Tibial nerve (tissue), 4 donors: ENCODE measurements around the gene KDM4B.

Experiments used
- EP300 ChIP-seq, 2 donors: sonication (generic); formaldehyde crosslinking; IDR thresholded peaks; one replicate each; pipeline ENCODE4 v1.6.1; 2017; ENCODE audit warnings: antibody characterized with exemption in 2 of 2, mild to moderate bottlenecking in 1 of 2
- POLR2A ChIP-seq, 2 donors: fragments of 450-650 bp; IDR thresholded peaks; one replicate each; pipeline ENCODE4 v1.6.1; 2017; ENCODE audit warnings: antibody characterized with exemption in 2 of 2, mild to moderate bottlenecking in 2 of 2, moderate library complexity in 2 of 2
- TF ChIP-seq, protein P1 (sequence below), 5 experiments: fragments of 200-600 bp in 3 of 5; fragments of 450-650 bp in 2 of 5; sonication (generic) in 3 of 5; IDR thresholded peaks; one replicate each; pipeline ENCODE4 v1.5.1; 2016 to 2019; ENCODE audit warnings: antibody characterized with exemption in 5 of 5, mild to moderate bottlenecking in 3 of 5, moderate library complexity in 2 of 5

DNA sequence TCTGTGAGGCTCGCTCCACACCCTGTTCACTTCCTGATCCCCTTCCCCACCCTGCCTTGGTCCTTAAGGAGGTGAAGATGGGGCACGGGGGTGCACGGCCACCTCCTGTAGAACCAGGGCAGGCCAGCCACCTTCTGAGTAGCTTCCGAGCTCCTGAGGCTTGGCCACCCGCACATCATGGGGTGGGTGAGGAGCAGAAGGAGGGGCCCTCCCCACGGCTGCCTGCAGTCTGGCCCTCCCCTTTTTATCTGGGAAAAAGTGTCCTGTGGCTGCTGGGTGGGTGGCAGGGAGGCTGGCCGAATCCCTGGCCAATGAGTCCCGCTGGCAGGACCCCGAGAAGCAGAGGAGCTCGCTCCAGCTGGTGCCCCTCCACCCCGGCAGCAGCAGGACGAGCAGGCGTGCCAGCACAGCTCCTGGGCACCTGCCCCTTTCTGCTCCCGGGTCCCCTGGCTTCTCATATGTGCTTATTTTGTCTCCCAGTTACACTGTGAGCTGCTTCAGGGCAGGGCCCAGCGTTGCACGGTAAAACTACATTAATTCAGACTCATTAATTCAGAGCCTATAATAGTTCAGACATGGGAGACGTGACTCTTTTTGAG is 135.0 kb downstream of the KDM4B start:
- TF ChIP-seq POLR2A (IDR thresholded peaks at IDR 0.05) (no peak), EP300 (IDR thresholded peaks at IDR 0.05) (no peak)
- TF ChIP-seq, protein P1, sequence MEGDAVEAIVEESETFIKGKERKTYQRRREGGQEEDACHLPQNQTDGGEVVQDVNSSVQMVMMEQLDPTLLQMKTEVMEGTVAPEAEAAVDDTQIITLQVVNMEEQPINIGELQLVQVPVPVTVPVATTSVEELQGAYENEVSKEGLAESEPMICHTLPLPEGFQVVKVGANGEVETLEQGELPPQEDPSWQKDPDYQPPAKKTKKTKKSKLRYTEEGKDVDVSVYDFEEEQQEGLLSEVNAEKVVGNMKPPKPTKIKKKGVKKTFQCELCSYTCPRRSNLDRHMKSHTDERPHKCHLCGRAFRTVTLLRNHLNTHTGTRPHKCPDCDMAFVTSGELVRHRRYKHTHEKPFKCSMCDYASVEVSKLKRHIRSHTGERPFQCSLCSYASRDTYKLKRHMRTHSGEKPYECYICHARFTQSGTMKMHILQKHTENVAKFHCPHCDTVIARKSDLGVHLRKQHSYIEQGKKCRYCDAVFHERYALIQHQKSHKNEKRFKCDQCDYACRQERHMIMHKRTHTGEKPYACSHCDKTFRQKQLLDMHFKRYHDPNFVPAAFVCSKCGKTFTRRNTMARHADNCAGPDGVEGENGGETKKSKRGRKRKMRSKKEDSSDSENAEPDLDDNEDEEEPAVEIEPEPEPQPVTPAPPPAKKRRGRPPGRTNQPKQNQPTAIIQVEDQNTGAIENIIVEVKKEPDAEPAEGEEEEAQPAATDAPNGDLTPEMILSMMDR (IDR thresholded peaks at IDR 0.05): no peak
